ENCODE results near the gene NCMAP.

GRCh38 chr1:24555591-24556413 is at the start of gene NCMAP:
- no peak for TF ChIP-seq CTCF (IDR thresholded peaks at IDR 0.05)
- no peak for TF ChIP-seq POLR2A (IDR thresholded peaks at IDR 0.05)

All from vagina (tissue), 2 donors.